H1 (cell line): ENCODE measurements around the gene AHNAK2. TPM values are rescaled to one million over a fixed set of nuclear protein-coding genes. Genes with fewer than 3 reads are reported as not detected.
A peak's percentile ranks its signal among the peaks of the same experiment; 100 is the strongest.

Source experiments
- CTCF ChIA-PET: fragments of 300-600 bp; sonication (Branson Sonifier 250); formaldehyde crosslinking; loops from one replicate; lab custom pipeline; 2021; ENCODE audit not compliant: partially characterized antibody; lab: Charles Lee
- POLR2A ChIA-PET: fragments of 300-600 bp; sonication (Branson Sonifier 250); formaldehyde crosslinking; loops from one replicate; lab custom pipeline; 2021; ENCODE audit warnings: inconsistent platforms; ENCODE audit not compliant: partially characterized antibody; lab: Charles Lee
- DNase-seq, 2 experiments: peaks; one replicate each; pipeline versions ENCODE4 v3.0.0 to v3.0.0-alpha.2; 2010 to 2022; ENCODE audit warnings: low spot score in 2 of 2, low read depth in 1 of 2, mixed read lengths in 1 of 2
- FAIRE-seq: peaks from 2 replicates; lab custom pipeline; 2011; peaks lifted over from hg19 to GRCh38; lab: Jason Lieb, UNC
- H2AFZ ChIP-seq: 2 replicates; pipeline ENCODE4 v1.8.1; 2012; ENCODE audit warnings: low read length, inconsistent platforms
- H2AK5ac ChIP-seq: 2 replicates; pipeline ENCODE4 v1.6.1; 2013; ENCODE audit warnings: low read depth, low read length
- H2BK120ac ChIP-seq: replicated peaks from 2 replicates; pipeline ENCODE3; 2013; ENCODE audit warnings: low read depth, low read length, inconsistent platforms
- H2BK12ac ChIP-seq: 2 replicates; pipeline ENCODE4 v1.6.1; 2013; ENCODE audit warnings: low read depth, low read length
- H2BK15ac ChIP-seq: 2 replicates; pipeline ENCODE4 v1.6.1; 2013; ENCODE audit warnings: low read length
- H2BK20ac ChIP-seq: 2 replicates; pipeline ENCODE4 v1.6.1; 2013; ENCODE audit warnings: low read length
- H2BK5ac ChIP-seq: 2 replicates; pipeline ENCODE4 v1.6.1; 2013; ENCODE audit warnings: low read depth, low read length
- H3K14ac ChIP-seq: 2 replicates; pipeline ENCODE4 v1.6.1; 2013; ENCODE audit warnings: inconsistent platforms; ENCODE audit not compliant: insufficient read length
- H3K18ac ChIP-seq: 2 replicates; pipeline ENCODE4 v1.6.1; 2013; ENCODE audit warnings: low read length; ENCODE audit errors: extremely low read depth
- H3K23ac ChIP-seq: 2 replicates; pipeline ENCODE4 v1.6.1; 2013; ENCODE audit warnings: inconsistent platforms; ENCODE audit not compliant: insufficient read length
- H3K23me2 ChIP-seq: 2 replicates; pipeline ENCODE4 v1.6.1; 2013; ENCODE audit warnings: low read depth, low read length
- H3K27ac ChIP-seq: 2 replicates; pipeline ENCODE4 v1.6.1; 2011; ENCODE audit warnings: low read depth, low read length, inconsistent platforms
- H3K27me3 ChIP-seq, 4 experiments: replicated peaks in 1 of 4; 1 replicate in 1 of 4; 2 replicates in 3 of 4; pipeline versions ENCODE4 v1.6.1 to v1.8.1; 2011 to 2013; ENCODE audit warnings: low read length in 3 of 4, mild to moderate bottlenecking in 3 of 4, inconsistent platforms in 2 of 4, mixed read lengths in 2 of 4, moderate library complexity in 1 of 4; ENCODE audit not compliant: control insufficient read depth in 3 of 4, insufficient read depth in 3 of 4; ENCODE audit errors: extremely low read depth in 1 of 4
- H3K36me3 ChIP-seq, 4 experiments: 2 replicates each; pipeline versions ENCODE4 v1.6.1 to v1.8.1; 2011 to 2013; ENCODE audit warnings: mild to moderate bottlenecking in 4 of 4, low read length in 3 of 4, moderate library complexity in 2 of 4, control low read depth in 1 of 4, inconsistent platforms in 1 of 4; ENCODE audit not compliant: insufficient read depth in 4 of 4, control insufficient read depth in 2 of 4
- H3K4ac ChIP-seq: replicated peaks from 2 replicates; pipeline ENCODE3; 2013; ENCODE audit warnings: low read length, low read depth, mixed read lengths, inconsistent platforms; ENCODE audit not compliant: insufficient read length
- H3K4me1 ChIP-seq, 4 experiments: replicated peaks in 1 of 4; 1 replicate in 1 of 4; 2 replicates in 3 of 4; pipeline versions ENCODE4 v1.6.1 to v1.8.1; 2011 to 2013; ENCODE audit warnings: low read length in 3 of 4, inconsistent platforms in 2 of 4, mixed read lengths in 1 of 4; ENCODE audit not compliant: insufficient read depth in 4 of 4, control insufficient read depth in 3 of 4
- H3K4me2 ChIP-seq, 2 experiments: 2 replicates each; pipeline versions ENCODE4 v1.6.1 to v1.8.1; 2011 to 2013; ENCODE audit warnings: low read depth in 2 of 2, low read length in 2 of 2, control low read depth in 1 of 2, inconsistent platforms in 1 of 2, mild to moderate bottlenecking in 1 of 2; ENCODE audit not compliant: insufficient read depth in 1 of 2
- H3K4me3 ChIP-seq, 4 experiments: fragments of 200-600, 300-600 bp in 1 of 4; sonication (generic), shearing (Covaris generic), sonication (Bioruptor Twin) in 1 of 4; 2 replicates each; pipeline versions ENCODE4 v1.5.1 to v1.8.1; 2011 to 2016; ENCODE audit warnings: low read length in 4 of 4, low read depth in 3 of 4, control low read depth in 2 of 4, inconsistent platforms in 2 of 4, mild to moderate bottlenecking in 2 of 4, mixed read lengths in 1 of 4, moderate library complexity in 1 of 4; ENCODE audit not compliant: insufficient read depth in 2 of 4; ENCODE audit errors: extremely low read depth in 1 of 4
- H3K56ac ChIP-seq: replicated peaks from 2 replicates; pipeline ENCODE3; 2013; ENCODE audit warnings: low read depth, mild to moderate bottlenecking, mixed read lengths, low read length, inconsistent platforms; ENCODE audit not compliant: insufficient read length
- H3K79me1 ChIP-seq: 2 replicates; pipeline ENCODE4 v1.6.1; 2013; ENCODE audit warnings: low read depth, low read length, control low read depth
- H3K79me2 ChIP-seq, 2 experiments: 2 replicates each; pipeline versions ENCODE4 v1.6.1 to v1.8.1; 2012 to 2013; ENCODE audit warnings: low read length in 2 of 2, mild to moderate bottlenecking in 2 of 2, inconsistent platforms in 1 of 2; ENCODE audit not compliant: insufficient read depth in 2 of 2, control insufficient read depth in 1 of 2
- H3K9ac ChIP-seq, 4 experiments: replicated peaks in 1 of 4; 1 replicate in 1 of 4; 2 replicates in 3 of 4; pipeline versions ENCODE4 v1.6.1 to v1.8.1; 2011 to 2013; ENCODE audit warnings: low read depth in 3 of 4, low read length in 3 of 4, control low read depth in 2 of 4, mild to moderate bottlenecking in 2 of 4, moderate library complexity in 2 of 4, inconsistent platforms in 1 of 4; ENCODE audit errors: extremely low read depth in 1 of 4
- H3K9me3 ChIP-seq, 2 experiments: 2 replicates each; pipeline versions ENCODE4 v1.6.1 to v1.8.1; 2012 to 2013; ENCODE audit warnings: mild to moderate bottlenecking in 2 of 2, moderate library complexity in 2 of 2, control low read depth in 1 of 2, inconsistent platforms in 1 of 2, low read depth in 1 of 2, low read length in 1 of 2, mixed read lengths in 1 of 2; ENCODE audit not compliant: insufficient read depth in 2 of 2
- H4K20me1 ChIP-seq, 2 experiments: replicated peaks in 1 of 2; 2 replicates each; pipeline versions ENCODE3 to v1.8.1; 2011 to 2013; ENCODE audit warnings: inconsistent platforms in 2 of 2, low read length in 2 of 2, mild to moderate bottlenecking in 1 of 2; ENCODE audit not compliant: insufficient read depth in 2 of 2, control insufficient read depth in 1 of 2
- H4K5ac ChIP-seq: 2 replicates; pipeline ENCODE4 v1.6.1; 2013; ENCODE audit warnings: low read length, low read depth, mixed read lengths, inconsistent platforms; ENCODE audit not compliant: insufficient read length
- H4K8ac ChIP-seq: 2 replicates; pipeline ENCODE4 v1.8.0; 2013; ENCODE audit warnings: mild to moderate bottlenecking, moderate library complexity, low read length, inconsistent platforms; ENCODE audit not compliant: insufficient read depth; ENCODE audit errors: extremely low read depth
- H4K91ac ChIP-seq: replicated peaks from 2 replicates; pipeline ENCODE3; 2013; ENCODE audit warnings: low read length, mixed read lengths, inconsistent platforms; ENCODE audit not compliant: insufficient read length
- SRF ChIP-seq: IDR thresholded peaks from 2 replicates; pipeline ENCODE4 v1.6.1; 2011; ENCODE audit warnings: mild to moderate bottlenecking, low read depth, low read length, moderate library complexity
- WGBS, 2 experiments: shearing (Covaris generic) in 1 of 2; methylation state at CpG; one replicate each; pipeline versions ENCODE4 v1.1.6 to v1.1.7; 2013 to 2015; ENCODE audit warnings: low lambda C conversion rate in 2 of 2, mixed read lengths in 2 of 2, inconsistent platforms in 1 of 2, low coverage in 1 of 2, missing lambda C conversion rate in 1 of 2; ENCODE audit not compliant: insufficient replicate concordance in 2 of 2, insufficient coverage in 1 of 2, insufficient read length in 1 of 2; ENCODE audit errors: extremely low coverage in 1 of 2, missing lambda C conversion rate in 1 of 2; 5-methylcytosine and 5-hydroxymethylcytosine counted together
- polyA plus RNA-seq, 7 experiments: library from polyadenylated mRNA; depleted of rRNA in 3 of 7; stranded (reverse) in 5 of 7; unstranded in 2 of 7; fragments of >200 nt in 5 of 7; fragments of 200-250 nt in 2 of 7; gene quantifications; 1 replicate in 5 of 7; 2 replicates in 1 of 7; 4 replicates in 1 of 7; pipeline versions ENCODE4 v1.2.1 to v1.2.3, GENCODE V29; 2011 to 2013; ENCODE audit warnings: missing spikeins in 2 of 7, mixed read lengths in 2 of 7
- total RNA-seq: library from RNA; stranded (reverse); fragmentation: NEBNext Ultra II Directional; extraction: Animal tissue kit (Norgen Biotek cat#: 25700); gene quantifications from 2 replicates; pipeline ENCODE4 v1.2.1, GENCODE V29; 2021

The AHNAK2 gene
- total and polyA plus RNA-seq, 2 of the 8 experiments (the other 6 are each of a cell fraction or from before 2014, with no cell fraction given) = 0.95 to 2.0 TPM

DNA sequence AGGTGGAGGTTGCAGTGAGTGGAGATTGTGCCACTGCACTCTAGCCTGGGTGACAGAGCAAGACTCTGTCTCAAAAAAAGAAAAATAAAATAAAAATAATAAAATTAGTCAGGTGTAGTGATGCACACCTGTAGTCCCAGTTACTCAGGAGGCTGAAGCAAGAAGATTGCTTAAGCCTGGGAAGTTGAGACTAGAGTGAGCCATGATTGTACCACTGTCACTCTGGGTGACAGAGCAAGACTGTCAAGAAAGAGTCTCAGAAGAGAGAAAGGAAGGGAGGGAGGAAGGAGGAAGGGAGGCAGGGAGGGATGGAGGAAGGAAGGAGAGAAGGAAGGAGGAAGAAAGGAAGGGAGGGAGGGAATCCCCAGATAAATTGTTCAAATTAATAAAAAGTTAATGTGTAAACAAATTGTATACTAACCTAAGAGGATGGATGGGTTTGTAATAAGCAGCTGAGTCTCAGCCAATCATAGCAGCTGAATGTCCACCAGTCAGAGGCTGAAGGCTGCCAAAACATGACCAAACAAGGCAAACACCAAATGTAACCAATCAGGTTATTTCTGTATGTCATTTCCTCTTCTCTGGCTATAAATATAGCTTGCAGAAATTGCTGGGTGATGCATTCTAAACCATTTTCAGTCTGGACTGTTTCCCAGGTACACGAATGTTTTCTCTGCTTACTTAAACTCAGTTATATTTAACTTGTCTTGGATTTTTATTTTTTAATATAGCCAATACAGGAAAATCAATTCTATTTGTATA, 48.8 kb upstream of the AHNAK2 start:
- Histone ChIP-seq H4K91ac (no peak overlapping the region), H4K8ac (no peak overlapping the region), H3K18ac (no peak overlapping the region), H3K9me3 (no peaks in the 10 kb centered on the region), H2AK5ac (no peak overlapping the region), H2BK20ac (no peak overlapping the region), H3K4me1 (no peaks in the 10 kb centered on the region; a peak in 1 of 7 replicates), H2BK5ac (no peak overlapping the region), H3K9ac (no peak overlapping the region), H3K4me2 (no peak overlapping the region), H3K27ac (no peak overlapping the region), H3K4me3 (no peak overlapping the region), H2BK12ac (no peak overlapping the region), H2BK15ac (no peak overlapping the region), H3K79me2 (no peaks in the 10 kb centered on the region), H4K5ac (no peak overlapping the region), H3K36me3 (no peaks in the 10 kb centered on the region), H4K20me1 (no peaks in the 10 kb centered on the region), H2AFZ (no peak overlapping the region), H3K4ac (no peak overlapping the region), H3K14ac (no peak overlapping the region), H2BK120ac (no peak overlapping the region), H3K79me1 (no peaks in the 10 kb centered on the region), H3K23ac (no peak overlapping the region), H3K56ac (no peak overlapping the region), H3K27me3 (peaks cover 0 to 4% (median 1%) of the 10 kb centered on the region in 4 experiments; a peak in 3 of 7 replicates), H3K23me2 (peaks cover under 1% of the 10 kb centered on the region; the same call in 1 of the 2 replicates)
- ChIA-PET POLR2A (interaction anchor here (1.8 kb wide), 1 partner anchor 11 kb away, joined by 4 read pairs; no protein-coding TSS in a partner anchor), CTCF (interaction anchor here (0.7 to 2.6 kb wide), 5 partner anchors 9 to 177 kb away, joined by 3 to 11 read pairs (median 3); no protein-coding TSS in a partner anchor)
- DNase-seq = no peak
- WGBS, 2 experiments = 96% methylated on average over 1 of the region's 1 CpG; no CpG with 5 or more reads in 1 of the 2 experiments
- FAIRE-seq = no peak
- peak; percentile 84 for TF ChIP-seq SRF
